Mesendoderm (in vitro differentiated cells): ENCODE measurements around the gene TTBK2.

ENCODE experiments used
- DNase-seq: peaks from one replicate; pipeline ENCODE4 v3.0.0; 2013
- H2AK5ac ChIP-seq: 2 replicates; pipeline ENCODE4 v1.6.1; 2013; ENCODE audit warnings: low read length, inconsistent platforms
- H2BK120ac ChIP-seq: 2 replicates; pipeline ENCODE4 v1.6.1; 2013; ENCODE audit warnings: low read depth, mild to moderate bottlenecking, low read length, moderate library complexity, mixed read lengths
- H2BK15ac ChIP-seq: replicated peaks from 2 replicates; pipeline ENCODE4 v1.6.1; 2013; ENCODE audit warnings: low read depth, mild to moderate bottlenecking, moderate library complexity
- H2BK5ac ChIP-seq: 2 replicates; pipeline ENCODE4 v1.6.1; 2013; ENCODE audit warnings: low read length, inconsistent platforms
- H3K18ac ChIP-seq: 2 replicates; pipeline ENCODE4 v1.6.1; 2013; ENCODE audit warnings: mild to moderate bottlenecking, low read length, mixed read lengths
- H3K23ac ChIP-seq: one replicate; pipeline ENCODE4 v1.6.1; 2013; ENCODE audit warnings: low read length
- H3K27ac ChIP-seq: 2 replicates; pipeline ENCODE4 v1.5.1; 2013; ENCODE audit warnings: low read depth, mild to moderate bottlenecking, inconsistent platforms, low read length, moderate library complexity
- H3K27me3 ChIP-seq: 2 replicates; pipeline ENCODE4 v1.6.1; 2013; ENCODE audit warnings: low read length, control low read depth, mild to moderate bottlenecking, inconsistent platforms; ENCODE audit not compliant: insufficient read depth, poor library complexity
- H3K36me3 ChIP-seq: 2 replicates; pipeline ENCODE4 v1.6.1; 2013; ENCODE audit warnings: low read length, inconsistent platforms; ENCODE audit not compliant: control insufficient read depth, insufficient read depth
- H3K4ac ChIP-seq: one replicate; pipeline ENCODE4 v1.6.1; 2013; ENCODE audit warnings: low read depth, mild to moderate bottlenecking, low read length, moderate library complexity
- H3K4me1 ChIP-seq: 2 replicates; pipeline ENCODE4 v1.6.1; 2013; ENCODE audit warnings: low read depth, low read length, inconsistent platforms; ENCODE audit not compliant: control insufficient read depth
- H3K4me2 ChIP-seq: 2 replicates; pipeline ENCODE4 v1.6.1; 2013; ENCODE audit warnings: low read length
- H3K4me3 ChIP-seq: 2 replicates; pipeline ENCODE4 v1.5.1; 2013; ENCODE audit warnings: mild to moderate bottlenecking, low read length
- H3K56ac ChIP-seq: one replicate; pipeline ENCODE4 v1.6.1; 2013; ENCODE audit warnings: low read length
- H3K79me1 ChIP-seq: 2 replicates; pipeline ENCODE4 v1.6.1; 2013; ENCODE audit warnings: low read length, inconsistent platforms
- H3K79me2 ChIP-seq: 2 replicates; pipeline ENCODE4 v1.6.1; 2013; ENCODE audit warnings: mild to moderate bottlenecking, low read length; ENCODE audit not compliant: control insufficient read depth, insufficient read depth
- H3K9ac ChIP-seq: 2 replicates; pipeline ENCODE4 v1.6.1; 2013; ENCODE audit warnings: low read length, inconsistent platforms
- H4K5ac ChIP-seq: one replicate; pipeline ENCODE4 v1.6.1; 2013; ENCODE audit warnings: low read length
- H4K8ac ChIP-seq: one replicate; pipeline ENCODE4 v1.6.1; 2013; ENCODE audit warnings: low read depth, mild to moderate bottlenecking, control low read depth, low read length, moderate library complexity
- WGBS: extraction: QIAGEN DNeasy Blood & Tissue Kit; methylation state at CpG from one replicate; pipeline ENCODE4 v1.1.7; 2013; ENCODE audit warnings: low lambda C conversion rate, missing lambda C conversion rate; ENCODE audit not compliant: insufficient coverage; ENCODE audit errors: extremely low coverage; 5-methylcytosine and 5-hydroxymethylcytosine counted together

TTBK2 gene

GRCh38 chr15:42712584-42712983 lies 208.0 kb downstream of the TTBK2 start:
- Histone ChIP-seq H2AK5ac (no peak overlapping the region), H4K8ac (no peak overlapping the region), H3K18ac (no peak overlapping the region), H3K36me3 (no peaks in the 10 kb centered on the region), H2BK15ac (no peak overlapping the region), H3K27me3 (no peaks in the 10 kb centered on the region), H3K23ac (no peak overlapping the region), H3K4ac (no peak overlapping the region), H3K4me1 (no peaks in the 10 kb centered on the region), H3K4me2 (no peak overlapping the region), H4K5ac (no peak overlapping the region), H3K9ac (no peak overlapping the region), H3K79me2 (no peaks in the 10 kb centered on the region), H2BK120ac (no peak overlapping the region), H3K4me3 (no peak overlapping the region), H3K79me1 (no peaks in the 10 kb centered on the region), H2BK5ac (no peak overlapping the region), H3K27ac (no peak overlapping the region), H3K56ac (no peak overlapping the region)
- no peak for DNase-seq
- no CpG with 5 or more reads among the region's 4 CpGs for WGBS

DNA sequence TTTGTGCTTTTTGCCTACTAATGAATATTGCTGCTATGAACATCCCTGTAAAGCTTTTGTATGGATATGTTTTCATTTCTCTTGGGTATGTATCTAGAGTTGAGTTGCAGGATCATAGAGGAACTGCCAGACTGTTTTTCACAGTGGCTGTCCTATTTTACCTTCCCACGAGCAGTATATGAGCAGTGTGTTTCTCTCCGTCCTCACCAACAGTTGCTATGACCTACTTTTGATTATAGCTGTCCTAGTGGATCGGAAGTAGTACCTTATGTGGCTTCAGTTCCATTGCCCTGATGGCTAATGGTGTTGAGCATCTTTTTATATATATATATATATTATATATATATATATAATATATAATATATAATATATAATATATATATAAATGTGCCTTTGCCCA lies 208.8 kb downstream of the TTBK2 start:
- no peak for DNase-seq
- H3K27me3 ChIP-seq = no peaks in the 10 kb centered on the region
- no CpG with 5 or more reads among the region's 3 CpGs for WGBS

GRCh38 chr15:42710662-42711061 lies 209.9 kb downstream of the TTBK2 start:
- Histone ChIP-seq H2BK120ac (no peak overlapping the region), H3K4ac (no peak overlapping the region), H3K79me1 (no peaks in the 10 kb centered on the region), H3K4me2 (no peak overlapping the region), H3K27me3 (no peaks in the 10 kb centered on the region), H3K4me1 (no peaks in the 10 kb centered on the region), H3K23ac (no peak overlapping the region), H3K79me2 (no peaks in the 10 kb centered on the region), H2BK5ac (no peak overlapping the region), H3K18ac (no peak overlapping the region), H4K8ac (no peak overlapping the region), H3K27ac (no peak overlapping the region), H3K36me3 (no peaks in the 10 kb centered on the region), H2BK15ac (no peak overlapping the region), H2AK5ac (no peak overlapping the region), H4K5ac (no peak overlapping the region), H3K56ac (no peak overlapping the region), H3K9ac (no peak overlapping the region), H3K4me3 (no peak overlapping the region)
- no CpG with 5 or more reads among the region's 2 CpGs for WGBS
- no peak for DNase-seq

More for the DNA sequence above, 208.8 kb downstream of the TTBK2 start:
- Histone ChIP-seq H3K23ac (no peak overlapping the region), H3K56ac (no peak overlapping the region), H2BK5ac (no peak overlapping the region), H3K79me1 (no peaks in the 10 kb centered on the region), H3K4me1 (no peaks in the 10 kb centered on the region), H3K9ac (no peak overlapping the region), H3K4me3 (no peak overlapping the region), H3K4ac (no peak overlapping the region), H3K4me2 (no peak overlapping the region), H3K36me3 (no peaks in the 10 kb centered on the region), H3K79me2 (no peaks in the 10 kb centered on the region), H4K5ac (no peak overlapping the region), H3K27ac (no peak overlapping the region), H2BK15ac (no peak overlapping the region), H4K8ac (no peak overlapping the region), H2AK5ac (no peak overlapping the region), H2BK120ac (no peak overlapping the region), H3K18ac (no peak overlapping the region)

GRCh38 chr15:42707873-42708544 lies 212.6 kb downstream of the TTBK2 start:
- Histone ChIP-seq H3K36me3 (no peaks in the 10 kb centered on the region), H3K4me1 (no peaks in the 10 kb centered on the region), H4K8ac (no peak overlapping the region), H3K4me3 (no peak overlapping the region), H4K5ac (no peak overlapping the region), H2BK15ac (no peak overlapping the region), H3K23ac (no peak overlapping the region), H2BK5ac (no peak overlapping the region), H3K4me2 (no peak overlapping the region), H3K27me3 (no peaks in the 10 kb centered on the region), H3K4ac (no peak overlapping the region), H3K27ac (no peak overlapping the region), H3K79me1 (no peaks in the 10 kb centered on the region), H3K9ac (no peak overlapping the region), H3K79me2 (no peaks in the 10 kb centered on the region), H2AK5ac (no peak overlapping the region), H2BK120ac (no peak overlapping the region), H3K18ac (no peak overlapping the region), H3K56ac (no peak overlapping the region)
- no peak for DNase-seq
- WGBS = no CpG with 5 or more reads among the region's 3 CpGs

- Histone ChIP-seq H2AK5ac (no peak overlapping the region), H3K27me3 (no peaks in the 10 kb centered on the region), H3K79me1 (no peaks in the 10 kb centered on the region)
Observed at GRCh38 chr15:42707068-42707467, 213.5 kb downstream of the TTBK2 start.

GRCh38 chr15:42705336-42705735 lies 215.2 kb downstream of the TTBK2 start:
- H2AK5ac ChIP-seq = no peak overlapping the region
- WGBS = no CpG with 5 or more reads among the region's 5 CpGs
- H3K18ac ChIP-seq = no peak overlapping the region

More at GRCh38 chr15:42707068-42707467, 213.5 kb downstream of the TTBK2 start:
- no peak overlapping the region for H2BK120ac ChIP-seq
- H3K4me1 ChIP-seq = no peaks in the 10 kb centered on the region
- H3K4me2 ChIP-seq = no peak overlapping the region
- no peak overlapping the region for H4K8ac ChIP-seq
- H4K5ac ChIP-seq = no peak overlapping the region
- no peak for DNase-seq
- H3K36me3 ChIP-seq = no peaks in the 10 kb centered on the region
- no peaks in the 10 kb centered on the region for H3K79me2 ChIP-seq
- H3K4ac ChIP-seq = no peak overlapping the region
- no peak overlapping the region for H3K56ac ChIP-seq
- H3K27ac ChIP-seq = no peak overlapping the region
- WGBS = no CpG with 5 or more reads among the region's 2 CpGs
- H3K18ac ChIP-seq = no peak overlapping the region
- H2BK5ac ChIP-seq = no peak overlapping the region
- no peak overlapping the region for H3K23ac ChIP-seq
- H2BK15ac ChIP-seq = no peak overlapping the region
- no peak overlapping the region for H3K4me3 ChIP-seq
- no peak overlapping the region for H3K9ac ChIP-seq

More at GRCh38 chr15:42705336-42705735, 215.2 kb downstream of the TTBK2 start:
- H3K4me2 ChIP-seq = no peak overlapping the region
- no peak overlapping the region for H3K9ac ChIP-seq
- H3K4me3 ChIP-seq = no peak overlapping the region
- H2BK15ac ChIP-seq = no peak overlapping the region
- no peak overlapping the region for H3K27ac ChIP-seq
- H3K79me1 ChIP-seq = no peaks in the 10 kb centered on the region
- no peak overlapping the region for H3K4ac ChIP-seq
- H4K5ac ChIP-seq = no peak overlapping the region
- H4K8ac ChIP-seq = no peak overlapping the region
- no peak for DNase-seq
- no peak overlapping the region for H3K56ac ChIP-seq
- no peaks in the 10 kb centered on the region for H3K36me3 ChIP-seq
- no peak overlapping the region for H3K23ac ChIP-seq
- H3K79me2 ChIP-seq = no peaks in the 10 kb centered on the region
- no peaks in the 10 kb centered on the region for H3K4me1 ChIP-seq
- no peaks in the 10 kb centered on the region for H3K27me3 ChIP-seq
- no peak overlapping the region for H2BK5ac ChIP-seq
- H2BK120ac ChIP-seq = no peak overlapping the region
